Measurements from ENCODE around the gene SORCS1. TPM values are rescaled to one million over a fixed set of nuclear protein-coding genes. Genes with fewer than 3 reads are reported as not detected.

SORCS1 gene
- total RNA-seq, 2 experiments from 2014 or later = not detected

GRCh38 chr10:107206833-107207232, 42.3 kb upstream of the SORCS1 start:
- no peaks in the 10 kb centered on the region for H3K4me1 ChIP-seq (ENCODE audit: insufficient read depth, low read length)
- ATAC-seq (ENCODE audit: poor library complexity) (no peak), DNase-seq (no peak)
- no peak overlapping the region for H3K4me3 ChIP-seq (ENCODE audit: low read length)
- intact Hi-C loops (cut with DNase I, micrococcal nuclease) = no loop called here
- no peak overlapping the region for H3K27ac ChIP-seq (ENCODE audit: low read depth in 1 of 2, low read length in 2 of 2)
- no peaks in the 10 kb centered on the region for H3K36me3 ChIP-seq (ENCODE audit: insufficient read depth, low read length)
- Mint-ChIP-seq H3K36me3 (ENCODE audit: low read depth) (no peaks in the 10 kb centered on the region), H3K9me3 (peaks cover 9% of the 10 kb centered on the region), H3K27ac (no peak overlapping the region), H3K4me3 (no peak overlapping the region), H3K4me1 (ENCODE audit: low read depth) (no peaks in the 10 kb centered on the region), H3K27me3 (no peaks in the 10 kb centered on the region)
- H3K9me3 ChIP-seq (ENCODE audit: control insufficient read depth in 1 of 2, insufficient read depth in 1 of 2, low read length in 2 of 2) = no peaks in the 10 kb centered on the region
- TF ChIP-seq CTCF (IDR thresholded peaks at IDR 0.05) = no peak
- H3K27me3 ChIP-seq (ENCODE audit: control insufficient read depth in 1 of 2, insufficient read depth in 2 of 2, low read length in 2 of 2) = no peaks in the 10 kb centered on the region
- ChIA-PET POLR2A (no interaction called here), CTCF (no interaction called here)

DNA sequence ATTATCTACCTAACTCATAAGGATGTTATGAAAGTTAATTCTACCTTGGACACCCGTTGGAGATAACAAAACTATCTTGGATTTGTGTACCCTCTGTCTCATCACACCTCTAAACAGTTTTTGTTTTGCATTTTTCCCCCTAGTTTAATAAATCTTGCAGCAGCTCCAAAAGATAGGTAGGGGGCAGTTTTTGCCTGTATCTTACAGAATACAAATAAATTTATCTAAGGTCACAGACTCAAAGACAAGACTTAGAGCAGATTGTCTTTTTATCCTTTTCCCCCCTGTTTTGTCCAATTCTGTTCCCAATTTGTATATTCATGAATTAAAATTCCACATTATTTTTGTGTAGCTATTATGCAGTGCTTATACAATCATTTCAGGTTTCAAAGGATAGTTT, 5.0 kb upstream of the SORCS1 start:
- DNase-seq (no peak), ATAC-seq (ENCODE audit: poor library complexity) (no peak)
- Histone ChIP-seq H3K9me3 (ENCODE audit: control insufficient read depth in 1 of 2, insufficient read depth in 1 of 2, low read length in 2 of 2) (no peaks in the 10 kb centered on the region), H3K27me3 (ENCODE audit: control insufficient read depth in 1 of 2, insufficient read depth in 2 of 2, low read length in 2 of 2) (peaks cover 3 to 4% of the 10 kb centered on the region in 2 experiments), H3K4me1 (ENCODE audit: insufficient read depth, low read length) (no peaks in the 10 kb centered on the region), H3K36me3 (ENCODE audit: insufficient read depth, low read length) (no peaks in the 10 kb centered on the region), H3K4me3 (ENCODE audit: low read length) (no peak overlapping the region), H3K27ac (ENCODE audit: low read depth in 1 of 2, low read length in 2 of 2) (no peak overlapping the region)
- intact Hi-C loops (cut with DNase I, micrococcal nuclease) = no loop called here
- Mint-ChIP-seq H3K4me3 (no peak overlapping the region), H3K36me3 (ENCODE audit: low read depth) (no peaks in the 10 kb centered on the region), H3K4me1 (ENCODE audit: low read depth) (no peaks in the 10 kb centered on the region), H3K9me3 (peaks cover 11% of the 10 kb centered on the region), H3K27ac (no peak overlapping the region), H3K27me3 (peaks cover 26% of the 10 kb centered on the region)
- CTCF ChIA-PET = no interaction called here
- POLR2A ChIA-PET = no interaction called here
- no peak for TF ChIP-seq CTCF (IDR thresholded peaks at IDR 0.05)

DNA sequence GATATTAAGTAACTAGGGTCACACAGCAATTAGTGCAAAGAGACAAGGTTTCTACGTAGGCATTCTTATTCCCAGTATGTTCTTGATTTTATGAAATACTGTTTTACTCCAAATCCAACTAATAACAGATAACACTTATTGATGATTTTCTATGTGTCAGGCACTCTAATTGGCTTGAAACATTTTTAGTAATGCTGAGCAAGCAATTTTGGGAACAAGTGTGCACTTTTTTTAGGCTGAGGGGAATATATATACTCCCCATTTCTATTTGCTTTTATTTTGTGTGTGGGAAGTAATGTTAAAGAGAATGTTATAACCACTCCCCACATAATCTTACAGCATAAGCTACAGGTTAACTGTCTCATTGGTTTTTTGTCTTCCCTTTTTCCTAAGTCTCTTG, 4.2 kb upstream of the SORCS1 start:
- H3K4me3 ChIP-seq (ENCODE audit: low read length) = no peak overlapping the region
- H3K27me3 Mint-ChIP-seq = peaks cover 27% of the 10 kb centered on the region
- ChIA-PET CTCF (no interaction called here), POLR2A (no interaction called here)
- peaks cover 0 to 7% of the 10 kb centered on the region in 2 experiments for H3K9me3 ChIP-seq (ENCODE audit: control insufficient read depth in 1 of 2, insufficient read depth in 1 of 2, low read length in 2 of 2)
- H3K9me3 Mint-ChIP-seq = peaks cover 11% of the 10 kb centered on the region
- ATAC-seq (ENCODE audit: poor library complexity) (no peak), DNase-seq (no peak)
- peaks cover 7 to 9% of the 10 kb centered on the region in 2 experiments for H3K27me3 ChIP-seq (ENCODE audit: control insufficient read depth in 1 of 2, insufficient read depth in 2 of 2, low read length in 2 of 2)
- H3K36me3 ChIP-seq (ENCODE audit: insufficient read depth, low read length) = no peaks in the 10 kb centered on the region
- intact Hi-C loops (cut with DNase I, micrococcal nuclease) = no loop called here
- H3K4me1 Mint-ChIP-seq (ENCODE audit: low read depth) = no peaks in the 10 kb centered on the region
- no peak overlapping the region for H3K27ac Mint-ChIP-seq
- H3K4me1 ChIP-seq (ENCODE audit: insufficient read depth, low read length) = no peaks in the 10 kb centered on the region
- no peak overlapping the region for H3K27ac ChIP-seq (ENCODE audit: low read depth in 1 of 2, low read length in 2 of 2)
- H3K36me3 Mint-ChIP-seq (ENCODE audit: low read depth) = no peaks in the 10 kb centered on the region
- no peak overlapping the region for H3K4me3 Mint-ChIP-seq
- TF ChIP-seq CTCF (IDR thresholded peaks at IDR 0.05) = no peak

Data from CD4-positive, alpha-beta T cell (primary cell).